Erythroblast (primary cell): Measurements from ENCODE around the gene ZFP28.

ENCODE experiments used
- GATA1 ChIP-seq: IDR thresholded peaks from 2 replicates; pipeline ENCODE4 v1.6.1; 2011; ENCODE audit warnings: low read depth, mild to moderate bottlenecking, control low read depth, low read length, moderate library complexity
- POLR2A ChIP-seq: IDR thresholded peaks from 2 replicates; pipeline ENCODE4 v1.6.1; 2011; ENCODE audit warnings: mild to moderate bottlenecking, low read length

- TF ChIP-seq POLR2A (no peak), GATA1 (no peak)
Observed at GRCh38 chr19:56567274-56568120, 28.7 kb downstream of the ZFP28 start, which contains the start of gene ZNF470.
